Colonic mucosa (tissue), 4 donors: ENCODE data around the gene ONECUT1. TPM values are rescaled to one million over a fixed set of nuclear protein-coding genes. Genes with fewer than 3 reads are reported as not detected.

Source experiments
- DNase-seq: peaks from one replicate; pipeline ENCODE4 v3.0.0-alpha.2; 2020
- H3K27ac ChIP-seq: fragments of 200-600 bp; one replicate; pipeline ENCODE4 v1.8.0; 2021
- H3K27me3 ChIP-seq: fragments of 200-600 bp; one replicate; pipeline ENCODE4 v1.8.0; 2021
- H3K36me3 ChIP-seq: fragments of 200-600 bp; one replicate; pipeline ENCODE4 v1.8.0; 2021
- H3K4me1 ChIP-seq: fragments of 200-600 bp; one replicate; pipeline ENCODE4 v1.8.0; 2021; ENCODE audit warnings: mild to moderate bottlenecking
- H3K4me3 ChIP-seq: fragments of 200-600 bp; one replicate; pipeline ENCODE4 v1.8.0; 2021
- H3K9ac ChIP-seq, 2 donors: one replicate each; pipeline ENCODE4 v1.7.0; 2013; ENCODE audit warnings: control low read depth in 2 of 2, low read depth in 2 of 2, low read length in 2 of 2
- H3K9me3 ChIP-seq: fragments of 200-600 bp; one replicate; pipeline ENCODE4 v1.8.0; 2021
- intact Hi-C: fragments of 100-400 bp; cut with DNase I; formaldehyde crosslinking; loops from one replicate; pipeline ENCODE4 v1.14.1; 2022
- total RNA-seq, 2 donors: library from RNA; stranded (reverse); fragmentation: NEBNext Ultra II Directional in 1 of 2; extraction: Animal tissue kit (Norgen Biotek cat#: 25700) in 1 of 2; gene quantifications; one replicate each; pipeline ENCODE4 v1.2.1, GENCODE V29; 2021
- TF ChIP-seq, protein P1 (sequence below): fragments of 200-600 bp; IDR thresholded peaks from one replicate; pipeline ENCODE4 v1.8.0; 2022; ENCODE audit warnings: antibody characterized with exemption, mild to moderate bottlenecking
- donor health status: healthy.
- donor health status: DM: no; HTN: no; CAD: no.
- donor health status: DM: no; HTN: no; CAD: no.

The ONECUT1 gene
- total RNA-seq, 2 donors from 2014 or later: 0.64 TPM; not detected in 1

DNA sequence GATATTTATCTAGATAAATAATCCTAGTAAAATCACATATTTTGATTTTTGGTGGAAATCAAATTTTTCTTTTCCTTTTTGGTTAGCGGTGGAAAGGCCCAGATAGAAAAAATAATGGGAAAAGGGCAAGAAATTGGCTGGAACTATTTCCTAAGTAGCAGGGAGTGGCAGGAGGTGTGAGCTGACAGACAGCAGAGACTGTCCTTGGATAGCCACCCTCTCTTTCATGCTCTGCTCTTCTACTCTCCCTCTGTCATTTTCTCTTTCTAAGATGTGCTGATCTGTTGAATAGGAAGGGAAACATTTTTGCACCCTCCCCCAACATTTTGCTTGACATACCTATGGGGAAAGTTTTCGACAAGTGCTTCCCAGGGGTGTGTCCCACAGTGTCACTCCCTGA is 18.9 kb upstream of the ONECUT1 start:
- DNase-seq: no peak
- Histone ChIP-seq H3K4me3 (no peak overlapping the region), H3K4me1 (peaks cover 5% of the 10 kb centered on the region), H3K36me3 (no peaks in the 10 kb centered on the region), H3K9me3 (no peaks in the 10 kb centered on the region), H3K27ac (no peak overlapping the region), H3K27me3 (peaks cover 36% of the 10 kb centered on the region), H3K9ac (no peak overlapping the region)
- intact Hi-C loops: no loop called here
- TF ChIP-seq, protein P1, sequence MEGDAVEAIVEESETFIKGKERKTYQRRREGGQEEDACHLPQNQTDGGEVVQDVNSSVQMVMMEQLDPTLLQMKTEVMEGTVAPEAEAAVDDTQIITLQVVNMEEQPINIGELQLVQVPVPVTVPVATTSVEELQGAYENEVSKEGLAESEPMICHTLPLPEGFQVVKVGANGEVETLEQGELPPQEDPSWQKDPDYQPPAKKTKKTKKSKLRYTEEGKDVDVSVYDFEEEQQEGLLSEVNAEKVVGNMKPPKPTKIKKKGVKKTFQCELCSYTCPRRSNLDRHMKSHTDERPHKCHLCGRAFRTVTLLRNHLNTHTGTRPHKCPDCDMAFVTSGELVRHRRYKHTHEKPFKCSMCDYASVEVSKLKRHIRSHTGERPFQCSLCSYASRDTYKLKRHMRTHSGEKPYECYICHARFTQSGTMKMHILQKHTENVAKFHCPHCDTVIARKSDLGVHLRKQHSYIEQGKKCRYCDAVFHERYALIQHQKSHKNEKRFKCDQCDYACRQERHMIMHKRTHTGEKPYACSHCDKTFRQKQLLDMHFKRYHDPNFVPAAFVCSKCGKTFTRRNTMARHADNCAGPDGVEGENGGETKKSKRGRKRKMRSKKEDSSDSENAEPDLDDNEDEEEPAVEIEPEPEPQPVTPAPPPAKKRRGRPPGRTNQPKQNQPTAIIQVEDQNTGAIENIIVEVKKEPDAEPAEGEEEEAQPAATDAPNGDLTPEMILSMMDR: no peak

DNA sequence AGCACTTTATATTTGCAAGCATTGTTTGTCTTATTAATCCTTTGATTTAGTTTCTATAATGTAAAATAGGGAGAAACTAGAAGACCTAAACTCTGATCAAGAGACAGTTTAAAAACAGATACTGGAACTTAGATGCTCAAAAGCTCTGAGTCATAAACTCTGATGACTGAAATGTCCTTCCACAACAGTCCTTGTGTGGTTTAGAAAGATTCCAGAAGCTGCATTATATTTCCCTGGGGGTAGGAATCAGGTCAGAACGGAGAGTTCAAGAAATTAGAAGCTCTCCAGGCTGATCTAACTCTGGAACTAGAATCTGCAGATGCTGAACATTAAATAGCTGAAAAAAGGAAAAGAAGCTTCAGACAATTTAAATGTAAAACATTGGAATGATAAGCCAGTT is 18.3 kb upstream of the ONECUT1 start:
- Histone ChIP-seq H3K9ac (no peak overlapping the region), H3K27ac (no peak overlapping the region), H3K9me3 (no peaks in the 10 kb centered on the region), H3K4me3 (no peak overlapping the region), H3K27me3 (peaks cover 41% of the 10 kb centered on the region), H3K4me1 (peaks cover 5% of the 10 kb centered on the region), H3K36me3 (no peaks in the 10 kb centered on the region)
- TF ChIP-seq, protein P1: no peak
- intact Hi-C loops: no loop called here
- DNase-seq: no peak

DNA sequence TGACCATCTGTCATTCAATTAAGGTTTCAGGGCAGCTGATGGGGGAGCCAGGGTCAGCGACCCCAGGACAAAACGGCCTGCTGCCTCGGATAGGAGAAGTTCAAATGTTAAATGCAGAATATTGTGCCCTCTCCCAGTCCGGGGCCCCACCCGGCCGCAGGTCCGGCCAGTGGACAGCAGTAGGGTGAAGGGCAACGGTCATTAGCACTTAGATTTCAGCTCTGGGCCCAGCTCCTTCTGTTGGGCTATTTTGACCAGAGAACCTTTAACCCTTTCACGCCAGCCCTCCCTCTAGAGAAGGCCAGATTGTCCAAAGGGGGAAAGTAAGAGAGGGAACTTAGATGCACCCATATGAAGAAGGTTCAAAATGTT is 16.1 kb upstream of the ONECUT1 start:
- H3K27ac ChIP-seq: no peak overlapping the region
- H3K36me3 ChIP-seq: no peaks in the 10 kb centered on the region
- peaks cover 5% of the 10 kb centered on the region for H3K4me1 ChIP-seq
- H3K9ac ChIP-seq: no peak overlapping the region
- intact Hi-C loops: no loop called here
- no peak overlapping the region for H3K4me3 ChIP-seq
- DNase-seq: no peak
- H3K9me3 ChIP-seq: no peaks in the 10 kb centered on the region
- TF ChIP-seq, protein P1: no peak
- H3K27me3 ChIP-seq: peaks cover 61% of the 10 kb centered on the region

DNA sequence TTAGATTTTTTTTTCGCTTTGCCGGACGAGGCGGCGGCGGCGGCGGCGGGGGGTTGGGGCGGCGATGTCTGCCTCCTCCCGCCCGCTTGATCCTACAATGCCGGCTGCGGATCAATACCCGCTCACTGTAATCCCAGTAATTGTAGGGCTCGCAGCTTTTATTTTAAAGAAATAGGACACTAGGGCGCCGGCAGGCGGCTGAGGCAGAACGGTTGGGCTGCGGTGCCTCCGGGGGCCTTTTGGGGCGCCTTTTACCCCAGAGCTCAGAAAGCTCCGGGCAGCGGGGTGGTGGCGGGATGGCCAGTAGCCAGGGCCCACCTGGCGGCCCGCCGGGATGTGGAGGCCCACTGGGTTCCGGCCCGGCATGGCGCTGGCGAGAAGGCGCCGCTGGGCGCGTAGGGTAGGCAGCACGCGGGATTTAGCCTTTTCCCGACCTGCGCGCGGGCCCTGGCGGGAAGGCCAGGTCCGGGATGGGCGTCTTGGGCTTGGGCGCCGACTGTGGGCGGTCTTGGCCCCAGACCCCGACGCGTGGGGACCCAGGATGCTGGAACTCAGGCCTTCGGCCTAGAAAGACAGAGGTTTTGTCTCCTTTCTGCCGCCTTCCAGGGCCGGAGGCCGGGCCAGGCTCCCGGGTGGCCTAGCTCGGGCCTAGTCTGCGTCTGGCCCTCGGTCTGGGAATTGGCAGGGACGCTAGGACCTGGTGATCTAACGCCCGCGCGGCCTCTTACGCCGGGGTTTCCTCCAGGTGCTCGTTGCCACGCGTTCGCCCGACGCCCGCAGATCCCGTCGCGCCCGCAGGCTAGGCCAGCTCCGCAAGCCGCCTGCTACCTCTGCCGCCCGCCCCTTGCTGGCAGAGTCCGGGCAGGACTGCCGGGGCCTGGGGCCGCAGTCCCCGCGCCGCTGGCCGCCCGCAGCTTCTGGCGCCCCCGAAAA is 15.5 kb upstream of the ONECUT1 start:
- no peak for DNase-seq
- Histone ChIP-seq H3K9me3 (no peaks in the 10 kb centered on the region), H3K4me3 (peak overlapping the region; percentile 29), H3K36me3 (no peaks in the 10 kb centered on the region), H3K27me3 (peaks cover 68% of the 10 kb centered on the region), H3K9ac (no peak overlapping the region), H3K4me1 (peaks cover 5% of the 10 kb centered on the region), H3K27ac (no peak overlapping the region)
- intact Hi-C loops: no loop called here
- TF ChIP-seq, protein P1: no peak

DNA sequence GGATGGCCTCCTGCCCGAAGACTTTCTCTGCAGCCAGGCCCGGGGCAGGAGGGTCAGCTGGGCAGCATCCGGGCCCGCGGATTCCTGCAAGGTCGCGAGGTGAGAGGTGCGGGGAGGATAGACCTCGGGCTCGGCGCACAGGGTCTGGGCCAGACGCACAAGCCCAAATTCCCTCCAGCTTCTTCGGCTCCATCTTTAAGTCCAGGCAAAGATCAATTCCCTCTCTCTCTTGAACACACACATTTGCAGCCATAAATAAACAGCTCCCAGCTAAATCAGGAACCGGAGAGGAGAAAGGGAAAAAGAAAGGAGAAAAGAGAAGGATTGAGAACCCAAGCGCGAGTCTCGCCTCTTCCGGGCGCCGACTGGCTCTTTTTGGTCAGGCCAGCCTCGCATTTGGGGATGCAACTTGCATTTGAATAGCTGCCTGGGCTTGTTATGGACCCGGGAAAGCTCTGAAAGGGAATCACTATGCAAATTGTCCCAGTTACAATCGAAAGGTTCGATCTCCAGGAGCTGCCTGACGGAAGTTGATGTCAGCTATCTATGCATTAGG is 14.5 kb upstream of the ONECUT1 start:
- intact Hi-C loops: no loop called here
- peaks cover 5% of the 10 kb centered on the region for H3K4me1 ChIP-seq
- H3K36me3 ChIP-seq: no peaks in the 10 kb centered on the region
- TF ChIP-seq, protein P1: no peak
- no peaks in the 10 kb centered on the region for H3K9me3 ChIP-seq
- H3K27ac ChIP-seq: no peak overlapping the region
- H3K9ac ChIP-seq: no peak overlapping the region
- H3K4me3 ChIP-seq: peak overlapping the region; percentile 29
- peaks cover 75% of the 10 kb centered on the region for H3K27me3 ChIP-seq
- no peak for DNase-seq
